ENCODE data around the gene ADCK1.
"Not testable (repeated sequence)": the region's sequence is repeated elsewhere in the genome, so short reads cannot be mapped to it uniquely, and the experiment has no call there.

Gene ADCK1

GRCh38 chr14:77902811-77903210, 102.9 kb downstream of the ADCK1 start:
- DNase-seq (ENCODE audit: low read depth in 2 of 2) = no peak

DNA sequence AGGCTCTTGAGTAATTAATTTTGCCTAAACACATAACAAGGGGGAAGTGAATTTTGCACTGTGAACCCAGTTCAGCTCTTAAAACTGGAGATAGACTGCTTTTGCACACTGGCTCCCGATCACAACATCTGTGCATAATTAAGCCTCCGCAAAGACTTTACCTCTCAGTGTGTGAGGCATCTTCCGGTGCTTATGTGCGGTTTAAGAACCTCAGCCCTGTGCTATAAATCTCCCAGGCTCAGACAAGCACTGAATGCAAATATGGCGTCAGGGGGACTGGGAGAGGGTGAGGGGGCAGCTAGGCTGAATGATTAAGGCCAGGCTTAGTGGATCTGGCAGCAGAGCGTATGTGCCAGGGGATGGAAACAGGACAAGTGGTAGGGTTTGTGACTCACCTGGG, 103.3 kb downstream of the ADCK1 start:
- DNase-seq (ENCODE audit: low read depth in 2 of 2) = no peak

- DNase-seq (ENCODE audit: low read depth in 2 of 2) = no peak
These were observed 104.2 kb downstream of the ADCK1 start for GRCh38 chr14:77903937-77904617.

- DNase-seq (ENCODE audit: low read depth in 2 of 2) = no peak
These were observed 106.5 kb downstream of the ADCK1 start for GRCh38 chr14:77906446-77906845.

DNA sequence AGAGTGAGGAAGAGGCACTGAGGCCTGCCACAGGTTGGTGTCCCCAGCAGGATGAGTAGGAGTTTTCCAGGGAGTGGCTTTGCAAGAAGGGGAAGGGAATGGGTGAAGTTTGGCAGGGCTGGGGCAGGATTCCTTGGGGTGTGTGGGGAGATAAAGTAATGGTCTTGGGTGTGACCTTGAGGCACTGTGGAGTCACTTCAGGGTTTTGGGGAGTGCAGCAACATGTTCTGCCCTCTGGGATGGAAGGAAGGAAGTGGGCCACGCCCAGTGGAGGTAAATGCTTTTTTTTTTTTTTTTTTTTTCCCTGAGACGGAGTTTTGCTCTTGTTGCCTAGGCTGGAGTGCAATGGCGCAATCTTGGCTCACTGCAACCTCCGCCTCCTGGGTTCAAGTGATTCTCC, 108.9 kb downstream of the ADCK1 start:
- DNase-seq (ENCODE audit: low read depth in 2 of 2) = no peak

DNA sequence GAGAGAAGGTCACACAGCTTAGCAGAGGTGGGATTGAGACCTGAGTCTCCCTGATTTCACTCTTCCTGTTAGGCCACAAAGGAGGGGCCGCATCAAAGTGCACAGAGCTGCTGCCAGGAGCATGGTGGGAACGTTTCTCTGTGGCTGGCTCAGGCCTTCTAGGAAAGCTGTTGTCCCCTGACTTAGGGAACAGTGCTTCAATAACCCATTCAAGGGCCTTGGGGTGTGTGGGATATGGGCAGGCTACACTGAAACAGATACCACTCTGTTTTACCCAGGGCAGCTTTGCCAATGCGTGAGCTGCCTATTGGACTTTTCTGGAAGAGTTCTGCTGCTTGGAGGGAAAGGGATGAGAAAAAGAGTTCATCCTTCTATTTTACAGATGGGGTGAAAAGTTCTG, 110.0 kb downstream of the ADCK1 start:
- DNase-seq (ENCODE audit: low read depth in 2 of 2) = no peak

- DNase-seq (ENCODE audit: low read depth in 2 of 2) = no peak
These were observed 110.6 kb downstream of the ADCK1 start for GRCh38 chr14:77910506-77910905.

- no peak for DNase-seq (ENCODE audit: low read depth in 2 of 2)
These were observed 111.4 kb downstream of the ADCK1 start for GRCh38 chr14:77911356-77911755.

- DNase-seq (ENCODE audit: low read depth in 2 of 2) = no peak
These were observed 113.0 kb downstream of the ADCK1 start for GRCh38 chr14:77912754-77913556.

- DNase-seq (ENCODE audit: low read depth in 2 of 2) = no peak
These were observed 114.3 kb downstream of the ADCK1 start for GRCh38 chr14:77914073-77914721.

GRCh38 chr14:77915390-77915789, 115.5 kb downstream of the ADCK1 start:
- DNase-seq (ENCODE audit: low read depth in 2 of 2) = not testable (repeated sequence)

DNA sequence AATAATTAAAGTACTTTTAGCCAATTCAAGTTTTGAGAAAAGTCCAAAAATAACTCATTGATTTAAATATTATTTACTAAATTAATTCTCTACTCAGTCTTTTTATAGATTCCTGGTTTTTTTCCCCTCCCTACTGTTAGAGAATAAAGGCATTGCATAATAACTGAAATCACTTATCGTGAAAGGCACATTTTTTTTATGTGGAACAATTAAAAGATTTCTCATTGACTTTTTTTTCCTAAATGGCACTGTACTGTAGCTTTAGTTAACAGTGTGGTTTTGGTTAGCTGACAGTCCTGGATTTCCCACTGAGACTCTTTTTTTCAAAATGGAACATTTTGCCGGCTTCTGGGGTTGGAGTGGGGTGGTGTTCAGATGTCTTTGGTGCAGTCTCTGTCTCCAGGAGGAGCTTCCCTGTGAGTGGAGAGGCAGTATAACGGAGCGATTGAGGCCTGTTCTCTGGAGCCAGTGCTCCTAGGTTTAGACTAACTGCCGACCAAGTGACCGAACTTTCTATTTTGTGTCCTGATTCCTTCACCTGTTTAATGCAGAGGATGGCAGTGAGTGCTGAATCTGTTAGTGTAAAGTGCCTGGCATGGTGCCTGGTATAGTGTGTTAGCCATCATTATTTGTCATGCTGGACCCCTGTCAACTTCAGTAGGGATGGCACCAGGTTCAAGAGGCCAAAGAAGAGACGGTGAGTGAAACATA, 117.7 kb downstream of the ADCK1 start:
- no peak for DNase-seq (ENCODE audit: low read depth in 2 of 2)

- DNase-seq (ENCODE audit: low read depth in 2 of 2) = no peak
These were observed 118.5 kb downstream of the ADCK1 start for GRCh38 chr14:77918448-77918847.

GRCh38 chr14:77920312-77920711, 120.4 kb downstream of the ADCK1 start:
- DNase-seq (ENCODE audit: low read depth in 2 of 2) = no peak

- no peak for DNase-seq (ENCODE audit: low read depth in 2 of 2)
These were observed 121.9 kb downstream of the ADCK1 start for GRCh38 chr14:77921818-77922217.

- DNase-seq (ENCODE audit: low read depth in 2 of 2) = no peak
These were observed 123.4 kb downstream of the ADCK1 start for GRCh38 chr14:77923131-77923936.

GRCh38 chr14:77924141-77924948, 124.4 kb downstream of the ADCK1 start:
- no peak for DNase-seq (ENCODE audit: low read depth in 2 of 2)

GRCh38 chr14:77926942-77927341, 127.0 kb downstream of the ADCK1 start:
- DNase-seq (ENCODE audit: low read depth in 2 of 2) = no peak

- no peak for DNase-seq (ENCODE audit: low read depth in 2 of 2)
These were observed 131.5 kb downstream of the ADCK1 start for GRCh38 chr14:77931441-77931840.

DNA sequence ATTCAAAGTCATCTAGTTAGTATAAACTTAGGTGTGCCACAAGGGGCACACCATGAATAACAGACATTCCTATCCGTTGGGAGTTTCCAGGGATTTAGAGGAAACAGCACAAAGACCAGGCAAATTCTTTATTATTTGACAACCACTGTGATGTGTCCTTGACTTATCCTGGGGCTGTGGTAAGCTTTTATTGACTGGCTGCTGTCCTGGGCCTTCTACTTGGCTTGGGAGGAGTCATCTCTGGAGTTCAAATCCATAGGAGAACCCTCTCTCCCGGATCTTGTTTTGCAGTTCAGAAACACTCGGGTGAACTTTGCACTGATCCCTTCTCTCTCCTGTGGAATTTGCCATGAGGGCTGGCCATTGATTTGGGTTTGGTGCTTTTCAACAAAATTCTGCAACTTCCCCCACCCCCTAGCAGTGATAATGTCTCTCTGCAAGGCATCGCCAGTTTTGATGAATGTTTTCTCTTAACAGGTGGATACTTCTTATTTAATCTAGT, 136.3 kb downstream of the ADCK1 start:
- DNase-seq (ENCODE audit: low read depth in 2 of 2) = no peak
